Left lobe of liver (tissue), 2 donors: ENCODE measurements around the gene GLA. TPM values are rescaled to one million over a fixed set of nuclear protein-coding genes. Genes with fewer than 3 reads are reported as not detected.

Source experiments
- ATAC-seq: fragments of 200-7000 bp; cut with Tn5 transposase; one replicate; pipeline ENCODE4 v1.9.1; 2020; ENCODE audit warnings: mild to moderate bottlenecking, moderate library complexity
- DNase-seq: peaks from one replicate; pipeline ENCODE4 v3.0.0-alpha.2; 2020; ENCODE audit warnings: low spot score
- total RNA-seq: library from RNA; stranded (reverse); gene quantifications from one replicate; pipeline ENCODE4 v1.2.1, GENCODE V29; 2021
- donor health status: DM: no; HTN: no; CAD: no; lungs with moderate emphysema.
- donor health status: DM: no; HTN: yes; CAD: no.

GLA gene
- total RNA-seq, 1 donor from 2014 or later: 8.2 TPM

DNA sequence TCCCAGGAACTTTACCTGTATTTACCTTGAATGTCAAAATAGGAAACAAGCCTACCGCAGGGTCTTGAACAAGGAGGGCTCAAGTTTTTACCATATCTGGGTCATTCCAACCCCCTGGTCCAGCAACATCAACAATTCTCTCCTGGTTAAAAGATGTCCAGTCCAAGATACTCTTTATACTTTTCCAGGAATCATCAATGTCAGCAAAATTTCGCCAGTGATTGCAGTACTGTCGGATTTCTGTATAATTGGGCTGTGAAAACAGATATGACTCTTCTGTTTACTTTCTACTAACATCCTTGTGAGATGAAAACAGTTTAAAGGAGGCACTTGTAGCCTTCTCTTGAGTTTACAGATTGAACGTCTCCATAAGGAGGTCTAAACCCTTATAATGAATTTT is 9.0 kb downstream of the GLA start:
- ATAC-seq: no peak
- DNase-seq: no peak

DNA sequence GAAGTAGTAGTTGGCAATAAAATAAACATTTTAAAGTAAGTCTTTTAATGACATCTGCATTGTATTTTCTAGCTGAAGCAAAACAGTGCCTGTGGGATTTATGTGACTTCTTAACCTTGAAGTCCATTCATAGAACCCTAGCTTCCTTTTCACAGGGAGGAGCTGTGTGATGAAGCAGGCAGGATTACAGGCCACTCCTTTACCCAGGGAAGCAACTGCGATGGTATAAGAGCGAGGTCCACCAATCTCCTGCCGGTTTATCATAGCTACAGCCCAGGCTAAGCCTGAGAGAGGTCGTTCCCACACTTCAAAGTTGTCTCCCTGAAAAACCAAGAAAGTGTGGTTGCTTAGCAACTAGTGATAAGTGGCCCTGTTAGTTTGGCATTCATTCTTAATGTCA is 9.9 kb downstream of the GLA start:
- ATAC-seq (no peak), DNase-seq (no peak)

DNA sequence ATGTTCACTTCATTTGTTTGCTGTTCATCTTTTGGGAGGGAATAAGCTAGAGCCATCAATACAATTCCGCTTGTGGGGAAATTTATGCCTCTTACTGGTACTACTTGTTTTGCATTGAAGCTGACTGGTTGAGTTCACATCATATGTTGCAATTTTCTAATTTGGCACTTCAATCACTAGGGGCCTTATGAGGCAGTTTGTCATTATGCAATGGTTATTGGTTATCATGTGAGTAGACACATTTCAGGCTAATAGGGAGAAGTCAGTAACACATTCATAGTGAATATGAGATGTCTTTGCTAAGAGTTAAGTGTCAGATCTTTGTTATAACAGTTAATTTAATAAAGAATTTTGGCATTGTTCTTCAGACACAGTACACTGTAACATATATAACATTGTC is 11.9 kb downstream of the GLA start:
- ATAC-seq (no peak), DNase-seq (no peak)

GRCh38 chrX:101394372-101394771 is 13.4 kb downstream of the GLA start:
- DNase-seq: no peak

GRCh38 chrX:101393530-101394305 is 14.0 kb downstream of the GLA start:
- DNase-seq (no peak), ATAC-seq (no peak)

More at GRCh38 chrX:101394372-101394771, 13.4 kb downstream of the GLA start:
- no peak for ATAC-seq

DNA sequence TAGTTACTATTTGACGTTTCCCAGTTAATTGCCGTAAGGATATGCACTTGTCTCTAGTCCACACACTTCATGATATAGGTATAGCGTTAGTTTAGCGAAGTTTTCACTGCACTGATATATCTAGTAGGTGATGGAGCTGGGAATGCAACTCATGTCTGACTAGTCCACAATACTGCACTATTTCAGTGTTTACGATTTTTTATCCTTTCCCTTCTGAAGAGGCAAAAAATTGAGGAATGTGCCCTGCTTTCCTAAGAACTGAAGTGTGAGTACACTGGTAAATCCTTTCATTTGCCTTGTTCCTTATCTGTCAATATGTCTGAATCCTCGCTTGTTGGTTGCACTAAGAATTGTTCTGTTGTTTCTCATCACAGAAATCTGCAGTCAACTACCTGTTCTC is 15.9 kb downstream of the GLA start:
- DNase-seq: no peak

GRCh38 chrX:101390664-101391525 is 16.8 kb downstream of the GLA start, which contains the start of gene RPL36A:
Gene RPL36A, plus strand, starts transcription at chrX:101391011. Its CDS starts 33 bp downstream, at chrX:101391044.
- DNase-seq (peak; percentile 82), ATAC-seq (peak; percentile 99)

More for the DNA sequence above, 15.9 kb downstream of the GLA start:
- ATAC-seq: no peak

DNA sequence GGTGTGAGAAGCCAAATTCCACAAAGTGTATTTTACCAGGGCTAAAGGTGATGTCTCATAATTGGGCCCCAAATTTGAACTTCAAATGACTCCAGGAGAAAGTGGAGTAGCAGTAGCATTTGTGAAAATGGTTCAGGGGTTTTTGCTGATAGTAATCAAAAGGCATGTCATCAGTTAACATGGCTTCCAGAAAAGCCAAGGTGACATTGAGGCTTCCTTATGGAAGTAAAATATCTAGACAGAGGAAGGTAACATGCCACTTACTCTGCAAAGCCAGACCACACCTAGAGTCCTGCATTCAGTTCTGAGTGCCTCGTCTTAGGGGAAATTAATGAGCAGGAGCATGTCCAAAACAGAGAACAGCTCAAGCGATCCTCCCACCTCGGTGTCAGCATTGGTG is 19.1 kb downstream of the GLA start:
- ATAC-seq (no peak), DNase-seq (no peak)

DNA sequence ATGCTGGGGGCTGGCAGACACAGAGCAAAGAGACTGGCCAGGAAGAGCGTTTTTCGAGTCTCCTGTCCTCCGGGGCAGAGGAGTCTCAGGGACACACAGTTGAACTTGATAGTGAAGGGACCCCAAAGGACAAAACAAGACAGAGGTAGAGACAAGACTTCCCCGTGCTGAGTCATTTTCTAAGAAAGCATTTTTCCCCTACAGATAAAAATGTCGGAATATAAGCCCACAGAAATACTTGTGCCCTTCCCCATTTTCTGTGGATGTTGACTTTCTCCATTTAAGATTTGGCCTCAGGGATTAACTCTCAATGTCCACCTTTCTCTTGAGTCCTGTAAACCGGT is 21.2 kb downstream of the GLA start:
- no peak for ATAC-seq
- no peak for DNase-seq

DNA sequence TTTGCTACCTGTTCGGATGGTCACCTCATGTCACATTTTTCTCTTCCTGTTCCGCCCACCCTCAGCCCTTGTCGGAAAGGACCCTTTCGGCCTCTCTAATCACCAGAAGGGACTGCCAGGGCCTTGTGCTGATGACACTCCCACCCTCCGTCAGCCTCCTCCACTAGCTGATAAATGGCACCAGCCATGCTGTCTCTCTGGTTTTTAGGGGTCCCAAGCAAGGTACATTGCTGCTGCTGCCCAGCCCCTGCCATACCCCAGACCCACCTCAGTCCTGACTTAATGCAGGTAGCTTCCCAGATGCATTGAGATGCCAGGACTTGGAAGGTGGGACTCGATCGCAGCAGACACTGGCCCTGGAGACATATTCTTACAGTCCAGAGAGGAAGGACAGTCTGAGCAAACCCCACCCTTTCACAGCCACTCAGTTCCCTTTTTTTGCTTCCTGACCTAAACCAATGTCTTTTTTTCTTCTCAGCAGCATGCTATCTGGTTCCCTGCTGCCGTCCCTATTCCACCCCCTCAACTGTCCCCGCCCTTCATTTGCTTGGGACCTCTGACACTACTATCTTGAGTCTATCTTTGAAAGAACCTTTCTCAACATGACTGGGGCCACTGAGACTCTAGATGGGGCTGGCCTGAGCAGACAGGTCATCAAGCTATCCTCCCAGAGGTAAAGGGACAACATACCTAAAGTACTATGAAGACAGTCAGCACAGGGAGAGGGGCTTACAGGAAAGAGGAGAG is 21.8 kb downstream of the GLA start, which contains the start of gene BTK:
Gene BTK (minus strand): TSS at position 397 of the 747 bp plus-strand sequence. CDS start 10,907 bp downstream, outside the sequence.
- ATAC-seq (no peak), DNase-seq (no peak)

GRCh38 chrX:101385026-101385684 is 22.6 kb downstream of the GLA start:
- ATAC-seq: no peak
- no peak for DNase-seq

DNA sequence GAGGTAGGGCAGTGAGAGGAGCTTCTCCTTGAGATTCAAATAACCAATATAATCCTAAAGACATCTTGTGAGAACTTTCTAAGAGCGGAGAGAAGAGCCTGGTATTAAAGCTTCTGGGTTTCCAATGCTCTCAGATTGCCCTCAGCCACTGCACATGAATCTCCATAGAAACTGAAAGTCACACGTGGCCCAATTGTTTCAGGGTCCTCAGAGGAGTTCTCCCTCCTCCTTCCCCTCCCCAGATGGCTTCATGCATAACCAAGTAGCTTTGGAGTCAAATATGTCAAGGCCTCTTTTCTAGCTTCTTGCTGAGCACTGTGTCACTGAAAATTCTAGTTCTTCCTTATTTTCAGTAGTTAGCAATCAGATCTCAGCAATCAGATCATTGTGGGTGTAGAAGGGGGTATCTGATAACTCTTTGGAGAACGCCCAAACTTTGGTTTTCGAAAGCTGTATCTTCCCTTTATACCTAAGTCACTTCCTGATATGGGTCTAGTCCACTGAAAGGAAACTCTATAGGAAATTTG is 24.0 kb downstream of the GLA start:
- DNase-seq (no peak), ATAC-seq (no peak)

- ATAC-seq (no peak), DNase-seq (no peak)
These were observed 30.2 kb downstream of the GLA start for GRCh38 chrX:101377547-101377946.

- ATAC-seq (no peak), DNase-seq (no peak)
These were observed 36.7 kb downstream of the GLA start for GRCh38 chrX:101370888-101371504.

- DNase-seq (no peak), ATAC-seq (no peak)
These were observed 38.0 kb downstream of the GLA start for GRCh38 chrX:101369687-101370086.

DNA sequence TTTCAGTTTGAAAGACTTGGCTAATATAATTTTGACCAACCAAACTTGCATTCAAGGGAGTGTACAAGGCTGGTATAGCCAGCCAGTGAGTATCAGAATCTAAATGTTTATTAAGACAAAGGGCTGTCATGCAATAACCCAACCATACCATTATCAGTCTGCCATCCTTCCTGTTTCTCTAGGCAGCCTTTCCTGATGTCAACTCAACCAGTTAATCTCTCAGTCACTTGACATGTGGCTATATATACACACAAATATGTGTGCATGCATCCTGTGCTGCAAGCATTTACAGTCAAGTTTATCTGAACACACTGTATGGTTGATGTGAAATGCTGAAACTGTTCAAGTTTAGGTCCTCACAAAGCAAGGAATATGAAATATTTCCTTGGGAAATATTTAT is 38.9 kb downstream of the GLA start:
- ATAC-seq (no peak), DNase-seq (no peak)

DNA sequence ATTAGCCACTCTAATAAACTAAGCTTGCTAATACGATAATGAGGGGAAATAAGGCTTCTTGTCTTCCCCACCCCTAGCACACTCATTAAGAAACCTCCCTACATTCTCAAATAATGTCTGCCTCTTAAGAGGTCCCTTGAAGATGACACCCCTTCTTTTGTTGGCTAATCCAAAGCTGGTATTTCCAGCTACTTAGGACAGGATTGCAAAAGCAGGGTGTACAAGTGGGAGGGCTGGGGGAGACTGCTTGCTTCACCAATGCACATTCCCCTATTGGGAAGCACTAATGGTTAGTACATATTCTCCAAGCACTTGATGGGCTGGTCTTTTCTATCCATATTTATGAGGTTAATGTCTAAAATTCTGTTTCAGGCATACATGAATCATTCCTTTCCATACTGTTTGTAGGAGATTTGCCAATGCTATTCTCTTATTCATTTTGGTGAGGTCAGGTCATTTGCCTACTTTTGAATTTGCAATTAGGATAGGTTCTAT is 42.4 kb downstream of the GLA start:
- DNase-seq (no peak), ATAC-seq (no peak)

DNA sequence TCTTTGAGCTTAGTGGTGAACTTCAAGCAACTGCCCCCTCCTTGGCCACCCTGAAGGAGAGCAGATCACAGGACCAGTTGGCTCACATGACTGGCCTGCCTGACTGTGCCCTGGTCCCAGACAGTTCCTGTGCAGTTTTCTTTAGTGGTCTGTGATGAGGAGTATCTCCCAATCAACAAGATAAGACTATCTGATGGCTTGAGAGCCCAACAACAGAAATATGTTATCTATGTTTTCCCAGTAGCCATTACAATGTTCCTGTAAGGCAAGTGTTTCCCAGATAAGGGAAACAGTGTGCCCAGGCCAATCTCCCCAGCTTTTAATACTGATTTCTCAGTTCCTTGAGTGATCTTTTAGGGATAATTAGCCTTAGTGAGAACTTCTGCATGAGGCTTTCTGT is 45.0 kb downstream of the GLA start:
- DNase-seq (no peak), ATAC-seq (no peak)

DNA sequence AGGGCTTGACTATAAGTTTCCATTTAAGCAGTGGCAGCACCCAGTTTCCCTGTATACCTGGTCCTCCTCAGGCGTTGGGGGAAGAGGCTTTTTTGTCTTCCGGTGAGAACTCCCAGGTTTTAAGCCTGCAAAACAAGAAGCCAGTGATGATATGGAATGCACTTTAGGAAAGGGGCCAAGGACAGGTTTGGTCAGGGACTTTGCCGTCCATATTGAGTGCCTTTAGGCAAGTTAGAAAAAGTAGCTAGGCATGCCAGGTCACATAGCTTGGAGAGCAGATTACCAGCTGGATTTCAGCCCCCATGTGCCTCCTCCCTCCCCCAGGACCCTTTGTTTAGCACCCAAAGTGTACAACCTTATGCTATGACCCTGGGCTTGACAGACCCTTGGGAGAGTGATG is 45.6 kb downstream of the GLA start:
- ATAC-seq: no peak
- no peak for DNase-seq

GRCh38 chrX:101360390-101360789 is 47.3 kb downstream of the GLA start:
- ATAC-seq: no peak
- no peak for DNase-seq
